ENCODE results near the gene C11orf16.

GRCh38 chr11:8922691-8923090, 10.1 kb downstream of the C11orf16 start:
- TF ChIP-seq CTCF (IDR thresholded peaks at IDR 0.05; ENCODE audit: insufficient read depth, low read length, poor library complexity, severe bottlenecking), result no peak
- TF ChIP-seq EZH2phosphoT487 (conservative IDR thresholded peaks at IDR 0.05; ENCODE audit: low read length), result no peak
